Measurements from ENCODE around the gene PWWP2A.

DNA sequence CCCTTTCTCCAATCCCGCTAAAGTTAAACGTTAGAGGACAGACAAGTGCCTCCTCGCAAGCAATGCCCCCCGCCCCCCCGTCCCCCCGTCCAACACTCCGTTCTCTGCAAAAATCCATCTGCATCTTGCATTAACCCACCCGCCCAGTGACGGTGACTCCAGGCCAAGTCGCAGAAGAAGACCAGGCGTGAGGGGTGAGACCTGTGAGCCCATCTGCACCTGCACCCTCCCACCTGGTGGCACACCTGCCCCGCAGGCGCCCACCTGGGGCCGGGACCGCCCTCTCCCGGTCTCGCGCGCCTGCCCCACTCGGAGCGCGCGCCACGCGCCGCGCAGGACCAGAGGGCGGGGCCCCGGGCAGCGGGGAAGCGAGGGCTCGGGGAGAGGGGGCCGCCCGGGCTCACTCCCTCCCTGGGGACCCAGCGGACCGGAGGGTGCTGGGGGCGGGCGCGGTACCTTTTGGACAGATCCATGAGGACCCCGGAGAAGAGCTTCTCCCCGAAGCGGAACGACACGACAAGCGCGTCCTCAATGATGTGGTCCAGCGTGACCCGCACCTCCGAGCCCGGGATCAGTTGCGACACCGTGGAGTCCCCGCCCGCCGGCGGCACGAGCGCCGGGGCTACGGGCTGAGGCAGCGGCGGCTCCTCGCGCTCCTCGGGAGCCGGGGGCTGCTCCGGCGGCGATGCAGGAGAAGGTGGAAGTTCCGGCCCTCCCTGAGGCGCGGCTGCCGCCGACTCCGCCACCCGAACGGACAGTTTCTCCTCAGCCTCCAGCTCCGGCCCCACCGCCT is 705 bp downstream of the PWWP2A start:
- no peak for TF ChIP-seq SIN3A (conservative IDR thresholded peaks at IDR 0.05 in 1 of 2, IDR thresholded peaks at IDR 0.05 in 1 of 2; ENCODE audit: low read depth in 1 of 2, low read length in 2 of 2)
- no peak for TF ChIP-seq SUZ12 (IDR thresholded peaks at IDR 0.05; ENCODE audit: low read length)
- TF ChIP-seq, protein P1, sequence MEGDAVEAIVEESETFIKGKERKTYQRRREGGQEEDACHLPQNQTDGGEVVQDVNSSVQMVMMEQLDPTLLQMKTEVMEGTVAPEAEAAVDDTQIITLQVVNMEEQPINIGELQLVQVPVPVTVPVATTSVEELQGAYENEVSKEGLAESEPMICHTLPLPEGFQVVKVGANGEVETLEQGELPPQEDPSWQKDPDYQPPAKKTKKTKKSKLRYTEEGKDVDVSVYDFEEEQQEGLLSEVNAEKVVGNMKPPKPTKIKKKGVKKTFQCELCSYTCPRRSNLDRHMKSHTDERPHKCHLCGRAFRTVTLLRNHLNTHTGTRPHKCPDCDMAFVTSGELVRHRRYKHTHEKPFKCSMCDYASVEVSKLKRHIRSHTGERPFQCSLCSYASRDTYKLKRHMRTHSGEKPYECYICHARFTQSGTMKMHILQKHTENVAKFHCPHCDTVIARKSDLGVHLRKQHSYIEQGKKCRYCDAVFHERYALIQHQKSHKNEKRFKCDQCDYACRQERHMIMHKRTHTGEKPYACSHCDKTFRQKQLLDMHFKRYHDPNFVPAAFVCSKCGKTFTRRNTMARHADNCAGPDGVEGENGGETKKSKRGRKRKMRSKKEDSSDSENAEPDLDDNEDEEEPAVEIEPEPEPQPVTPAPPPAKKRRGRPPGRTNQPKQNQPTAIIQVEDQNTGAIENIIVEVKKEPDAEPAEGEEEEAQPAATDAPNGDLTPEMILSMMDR (IDR thresholded peaks at IDR 0.05; ENCODE audit: control extremely low read depth in 1 of 3, insufficient read depth in 1 of 3, low read depth in 1 of 3, low read length in 3 of 3) = no peak
- TF ChIP-seq YY1 (IDR thresholded peaks at IDR 0.05; ENCODE audit: low read depth, low read length) = no peak
- TF ChIP-seq, protein P2, sequence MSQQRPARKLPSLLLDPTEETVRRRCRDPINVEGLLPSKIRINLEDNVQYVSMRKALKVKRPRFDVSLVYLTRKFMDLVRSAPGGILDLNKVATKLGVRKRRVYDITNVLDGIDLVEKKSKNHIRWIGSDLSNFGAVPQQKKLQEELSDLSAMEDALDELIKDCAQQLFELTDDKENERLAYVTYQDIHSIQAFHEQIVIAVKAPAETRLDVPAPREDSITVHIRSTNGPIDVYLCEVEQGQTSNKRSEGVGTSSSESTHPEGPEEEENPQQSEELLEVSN (IDR thresholded peaks at IDR 0.05) = no peak
- TF ChIP-seq, protein P3, sequence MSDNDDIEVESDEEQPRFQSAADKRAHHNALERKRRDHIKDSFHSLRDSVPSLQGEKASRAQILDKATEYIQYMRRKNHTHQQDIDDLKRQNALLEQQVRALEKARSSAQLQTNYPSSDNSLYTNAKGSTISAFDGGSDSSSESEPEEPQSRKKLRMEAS (IDR thresholded peaks at IDR 0.05) = no peak
- no peak for TF ChIP-seq EP300 (IDR thresholded peaks at IDR 0.05; ENCODE audit: borderline replicate concordance in 1 of 2, low read depth in 2 of 2, low read length in 2 of 2)
- TF ChIP-seq JUND (IDR thresholded peaks at IDR 0.05; ENCODE audit: low read length) = no peak
- TF ChIP-seq KDM5A (IDR thresholded peaks at IDR 0.05; ENCODE audit: low read length) = no peak
- TF ChIP-seq TAF1 (IDR thresholded peaks at IDR 0.05; ENCODE audit: low read depth, low read length) = no peak
